Measurements from ENCODE around the gene EIF4EBP2. TPM values are rescaled to one million over a fixed set of nuclear protein-coding genes. Genes with fewer than 3 reads are reported as not detected.

Gene EIF4EBP2
- total and polyA plus RNA-seq, 2 of the 13 experiments (the other 11 are each of a cell fraction or from before 2014, with no cell fraction given), result 16.9 to 22.0 TPM

DNA sequence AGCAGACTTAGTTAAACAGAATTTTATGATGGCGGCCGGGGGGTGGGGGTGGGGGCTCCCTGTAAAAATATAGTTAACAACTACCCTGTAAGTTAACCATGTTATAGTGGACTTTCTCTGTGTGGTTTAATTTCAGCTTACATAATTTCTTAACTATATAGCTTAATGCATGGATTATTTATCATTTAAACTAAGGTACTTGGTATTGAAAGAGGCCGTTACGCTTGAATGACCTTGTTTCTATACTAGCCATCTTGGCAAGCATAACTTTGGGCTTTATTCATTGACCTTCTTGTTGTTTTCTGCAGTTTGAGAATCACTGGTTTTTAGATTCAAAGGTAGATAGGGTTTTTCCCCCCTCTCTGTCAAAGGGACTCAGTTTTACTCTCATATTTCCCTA, 8.4 kb downstream of the EIF4EBP2 start:
- BruUV-seq (replicated peaks), result no TSS peak
- no peaks in the 10 kb centered on the region for H3K27me3 ChIP-seq (ENCODE audit: control insufficient read depth in 1 of 2, insufficient read depth in 2 of 2, low read length in 2 of 2)
- ATAC-seq, result no peak
- H3K27ac ChIP-seq (ENCODE audit: extremely low read length, insufficient read depth, low read length), result no peak overlapping the region
- H3K4me2 ChIP-seq (ENCODE audit: low read depth, low read length), result no peak overlapping the region
- TF ChIP-seq PHF5A (CRISPR knock-in tag; IDR thresholded peaks at IDR 0.05; ENCODE audit: low read depth, unreplicated experiment) (no peak), ERF (CRISPR knock-in tag; IDR thresholded peaks at IDR 0.05) (no peak), ZNF24 (IDR thresholded peaks at IDR 0.05) (no peak), ZNF510 (CRISPR knock-in tag; IDR thresholded peaks at IDR 0.05; ENCODE audit: low read depth) (no peak), TEAD2 (CRISPR knock-in tag; IDR thresholded peaks at IDR 0.05) (no peak), ZNF564 (CRISPR knock-in tag; IDR thresholded peaks at IDR 0.05) (no peak)
- TF ChIP-seq, protein P1, sequence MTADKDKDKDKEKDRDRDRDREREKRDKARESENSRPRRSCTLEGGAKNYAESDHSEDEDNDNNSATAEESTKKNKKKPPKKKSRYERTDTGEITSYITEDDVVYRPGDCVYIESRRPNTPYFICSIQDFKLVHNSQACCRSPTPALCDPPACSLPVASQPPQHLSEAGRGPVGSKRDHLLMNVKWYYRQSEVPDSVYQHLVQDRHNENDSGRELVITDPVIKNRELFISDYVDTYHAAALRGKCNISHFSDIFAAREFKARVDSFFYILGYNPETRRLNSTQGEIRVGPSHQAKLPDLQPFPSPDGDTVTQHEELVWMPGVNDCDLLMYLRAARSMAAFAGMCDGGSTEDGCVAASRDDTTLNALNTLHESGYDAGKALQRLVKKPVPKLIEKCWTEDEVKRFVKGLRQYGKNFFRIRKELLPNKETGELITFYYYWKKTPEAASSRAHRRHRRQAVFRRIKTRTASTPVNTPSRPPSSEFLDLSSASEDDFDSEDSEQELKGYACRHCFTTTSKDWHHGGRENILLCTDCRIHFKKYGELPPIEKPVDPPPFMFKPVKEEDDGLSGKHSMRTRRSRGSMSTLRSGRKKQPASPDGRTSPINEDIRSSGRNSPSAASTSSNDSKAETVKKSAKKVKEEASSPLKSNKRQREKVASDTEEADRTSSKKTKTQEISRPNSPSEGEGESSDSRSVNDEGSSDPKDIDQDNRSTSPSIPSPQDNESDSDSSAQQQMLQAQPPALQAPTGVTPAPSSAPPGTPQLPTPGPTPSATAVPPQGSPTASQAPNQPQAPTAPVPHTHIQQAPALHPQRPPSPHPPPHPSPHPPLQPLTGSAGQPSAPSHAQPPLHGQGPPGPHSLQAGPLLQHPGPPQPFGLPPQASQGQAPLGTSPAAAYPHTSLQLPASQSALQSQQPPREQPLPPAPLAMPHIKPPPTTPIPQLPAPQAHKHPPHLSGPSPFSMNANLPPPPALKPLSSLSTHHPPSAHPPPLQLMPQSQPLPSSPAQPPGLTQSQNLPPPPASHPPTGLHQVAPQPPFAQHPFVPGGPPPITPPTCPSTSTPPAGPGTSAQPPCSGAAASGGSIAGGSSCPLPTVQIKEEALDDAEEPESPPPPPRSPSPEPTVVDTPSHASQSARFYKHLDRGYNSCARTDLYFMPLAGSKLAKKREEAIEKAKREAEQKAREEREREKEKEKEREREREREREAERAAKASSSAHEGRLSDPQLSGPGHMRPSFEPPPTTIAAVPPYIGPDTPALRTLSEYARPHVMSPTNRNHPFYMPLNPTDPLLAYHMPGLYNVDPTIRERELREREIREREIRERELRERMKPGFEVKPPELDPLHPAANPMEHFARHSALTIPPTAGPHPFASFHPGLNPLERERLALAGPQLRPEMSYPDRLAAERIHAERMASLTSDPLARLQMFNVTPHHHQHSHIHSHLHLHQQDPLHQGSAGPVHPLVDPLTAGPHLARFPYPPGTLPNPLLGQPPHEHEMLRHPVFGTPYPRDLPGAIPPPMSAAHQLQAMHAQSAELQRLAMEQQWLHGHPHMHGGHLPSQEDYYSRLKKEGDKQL (CRISPR knock-in tag; IDR thresholded peaks at IDR 0.05; ENCODE audit: low read depth), result no peak
- in situ Hi-C loops (cut with HindIII; ENCODE audit: extremely low pct_ligation_motif_present, low pct_unique_long_range_greater_than_20kb), result no loop called here
- WGBS (ENCODE audit: low lambda C conversion rate), result 97% methylated on average over 4 of the region's 4 CpGs
- FAIRE-seq, result no peak
- H4K20me1 ChIP-seq (ENCODE audit: insufficient read depth, low read length), result peaks cover 36% of the 10 kb centered on the region
- H3K36me3 ChIP-seq (replicated peaks in 1 of 2; ENCODE audit: control insufficient read depth in 1 of 2, insufficient read depth in 2 of 2, low read length in 2 of 2), result peaks cover 2 to 16% of the 10 kb centered on the region in 2 experiments; a peak in 3 of 5 replicates
- no peak overlapping the region for H2AFZ ChIP-seq (ENCODE audit: low read length)
- peaks cover 68% of the 10 kb centered on the region for H3K4me1 ChIP-seq (ENCODE audit: insufficient read depth, low read length)
- ChIA-PET CTCF (ENCODE audit: low intra/inter-chr PET ratio, low total read pairs) (no interaction called here), POLR2A (interaction anchor here (1.0 kb wide), 1 partner anchor 12 kb away, joined by 3 read pairs; no protein-coding TSS in a partner anchor)
- no peak for DNase-seq (ENCODE audit: low spot score)
- H3K4me3 ChIP-seq (replicated peaks in 1 of 3; ENCODE audit: insufficient read depth in 1 of 3, low read depth in 2 of 3, low read length in 3 of 3), result no peak overlapping the region
- H3K9ac ChIP-seq (ENCODE audit: insufficient read depth, low read depth, low read length), result no peak overlapping the region
- no peaks in the 10 kb centered on the region for H3K9me3 ChIP-seq (ENCODE audit: low read length)
- H3K79me2 ChIP-seq (ENCODE audit: insufficient read depth, low read length), result peaks cover 55% of the 10 kb centered on the region
- intact Hi-C loops (cut with micrococcal nuclease; ENCODE audit: unreplicated experiment), result no loop called here
